ENCODE data around the gene ZBTB21. TPM values are rescaled to one million over a fixed set of nuclear protein-coding genes. Genes with fewer than 3 reads are reported as not detected.
A peak's percentile ranks its signal among the peaks of the same experiment; 100 is the strongest.

ZBTB21 gene
- total RNA-seq, 4 donors from 2014 or later, result 5.2 to 19.5 (median 9.7) TPM

DNA sequence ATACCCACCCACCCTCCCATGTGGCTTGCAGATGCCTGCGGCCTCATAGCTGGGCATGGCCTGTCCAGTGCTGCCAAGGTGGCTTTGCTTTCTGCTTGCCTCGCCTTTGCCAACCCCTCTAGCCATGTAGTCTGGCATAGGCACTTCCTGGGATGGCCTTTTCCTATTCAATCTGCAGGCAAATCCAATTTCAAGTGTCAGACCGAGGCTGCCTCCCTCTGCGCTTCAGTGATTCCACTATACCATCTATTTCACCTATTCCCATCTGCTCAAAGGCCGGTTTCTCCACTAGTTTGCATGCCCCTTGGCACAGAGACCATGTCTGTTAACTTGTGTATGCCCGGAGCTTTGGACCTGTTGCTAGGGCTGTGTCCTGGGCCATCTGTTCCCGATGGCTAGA, 3.8 kb upstream of the ZBTB21 start:
- Histone ChIP-seq H3K36me3 (no peaks in the 10 kb centered on the region), H3K27me3 (no peaks in the 10 kb centered on the region), H3K27ac (no peak overlapping the region), H3K4me3 (no peak overlapping the region), H3K9me3 (no peaks in the 10 kb centered on the region), H3K4me1 (peaks cover 0 to 26% (median 15%) of the 10 kb centered on the region in 4 donors)
- TF ChIP-seq, protein P1, sequence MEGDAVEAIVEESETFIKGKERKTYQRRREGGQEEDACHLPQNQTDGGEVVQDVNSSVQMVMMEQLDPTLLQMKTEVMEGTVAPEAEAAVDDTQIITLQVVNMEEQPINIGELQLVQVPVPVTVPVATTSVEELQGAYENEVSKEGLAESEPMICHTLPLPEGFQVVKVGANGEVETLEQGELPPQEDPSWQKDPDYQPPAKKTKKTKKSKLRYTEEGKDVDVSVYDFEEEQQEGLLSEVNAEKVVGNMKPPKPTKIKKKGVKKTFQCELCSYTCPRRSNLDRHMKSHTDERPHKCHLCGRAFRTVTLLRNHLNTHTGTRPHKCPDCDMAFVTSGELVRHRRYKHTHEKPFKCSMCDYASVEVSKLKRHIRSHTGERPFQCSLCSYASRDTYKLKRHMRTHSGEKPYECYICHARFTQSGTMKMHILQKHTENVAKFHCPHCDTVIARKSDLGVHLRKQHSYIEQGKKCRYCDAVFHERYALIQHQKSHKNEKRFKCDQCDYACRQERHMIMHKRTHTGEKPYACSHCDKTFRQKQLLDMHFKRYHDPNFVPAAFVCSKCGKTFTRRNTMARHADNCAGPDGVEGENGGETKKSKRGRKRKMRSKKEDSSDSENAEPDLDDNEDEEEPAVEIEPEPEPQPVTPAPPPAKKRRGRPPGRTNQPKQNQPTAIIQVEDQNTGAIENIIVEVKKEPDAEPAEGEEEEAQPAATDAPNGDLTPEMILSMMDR (IDR thresholded peaks at IDR 0.05), result no peak
- TF ChIP-seq POLR2A (IDR thresholded peaks at IDR 0.05) (no peak), POLR2AphosphoS5 (IDR thresholded peaks at IDR 0.05) (no peak), EP300 (IDR thresholded peaks at IDR 0.05; ENCODE audit: low read depth) (no peak)
- intact Hi-C loops (cut with DNase I; ENCODE audit: low total_unique reads) (loop anchor here (1.0 kb wide), 1 partner anchor 97 kb away; no protein-coding TSS in a partner anchor), in situ Hi-C loops (cut with MboI; ENCODE audit: low pct_ligation_motif_present in 1 of 4, low pct_unique_long_range_greater_than_20kb in 1 of 4, low sequenced_read_pairs in 3 of 4) (no loop called here)
- WGBS, 2 donors (ENCODE audit: low coverage in 1 of 2), result 92 to 99% methylated on average over 7 of the region's 7 CpGs
- no peak for DNase-seq

DNA sequence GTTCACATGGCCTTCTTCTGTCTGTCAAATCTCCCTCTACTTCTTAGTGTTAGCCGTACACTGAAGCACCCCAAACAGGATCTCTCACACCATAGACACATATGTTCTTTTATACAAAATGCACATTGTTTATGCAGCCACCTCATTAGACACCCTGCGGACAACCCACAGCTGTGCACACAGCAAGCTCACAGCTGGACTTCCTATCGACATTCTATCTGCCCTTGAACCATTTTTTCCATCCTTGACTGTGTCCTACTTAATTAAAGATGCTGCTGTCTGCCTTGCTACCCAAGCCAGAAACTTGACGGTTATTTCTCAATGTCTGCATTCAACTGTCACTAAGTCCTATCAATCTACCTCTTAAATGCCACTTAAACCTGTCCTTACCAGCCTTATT, 3.2 kb upstream of the ZBTB21 start:
- 83 to 86% methylated on average over 4 of the region's 4 CpGs for WGBS, 2 donors (ENCODE audit: low coverage in 1 of 2)
- TF ChIP-seq POLR2A (IDR thresholded peaks at IDR 0.05), result no peak
- TF ChIP-seq, protein P1 (IDR thresholded peaks at IDR 0.05), result no peak
- no peak for TF ChIP-seq POLR2AphosphoS5 (IDR thresholded peaks at IDR 0.05)
- TF ChIP-seq EP300 (IDR thresholded peaks at IDR 0.05; ENCODE audit: low read depth), result no peak
- H3K27ac ChIP-seq, result peak overlapping the region in 3 of 4 donors; percentile 99
- in situ Hi-C loops (cut with MboI; ENCODE audit: low pct_ligation_motif_present in 1 of 4, low pct_unique_long_range_greater_than_20kb in 1 of 4, low sequenced_read_pairs in 3 of 4) (no loop called here), intact Hi-C loops (cut with DNase I; ENCODE audit: low total_unique reads) (no loop called here)
- no peak for DNase-seq
- H3K9me3 ChIP-seq, result no peaks in the 10 kb centered on the region
- no peak overlapping the region for H3K4me3 ChIP-seq
- H3K27me3 ChIP-seq, result no peaks in the 10 kb centered on the region
- H3K4me1 ChIP-seq, result peaks cover 5 to 31% (median 19%) of the 10 kb centered on the region in 4 donors
- no peaks in the 10 kb centered on the region for H3K36me3 ChIP-seq

DNA sequence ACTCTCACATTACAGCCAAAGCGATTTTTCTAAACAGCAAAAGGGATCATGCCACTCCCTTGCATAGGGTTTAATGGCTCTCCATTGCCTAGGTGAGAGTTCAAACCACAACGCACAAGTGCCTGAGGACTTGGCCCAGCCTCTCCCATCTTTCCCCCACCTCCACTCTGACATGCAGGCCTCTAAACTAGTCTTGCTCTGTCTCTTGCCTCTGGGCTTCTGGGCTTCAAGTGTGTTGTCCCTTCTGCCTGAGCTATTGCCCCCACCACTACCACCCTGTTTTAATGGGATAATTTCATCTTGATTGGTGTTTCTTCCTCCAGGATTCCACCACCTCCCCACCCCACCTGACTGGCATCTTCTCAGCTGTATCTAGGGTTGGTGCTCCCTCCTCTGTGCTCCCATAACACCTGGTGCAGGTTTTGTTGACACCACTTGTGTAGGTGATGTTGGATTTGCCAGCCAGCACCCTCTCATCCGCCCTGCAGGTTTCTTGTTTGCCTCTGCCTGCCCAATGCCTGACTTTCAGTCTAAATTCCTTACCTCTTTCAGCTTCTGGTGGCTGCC, 2.7 kb upstream of the ZBTB21 start:
- TF ChIP-seq EP300 (IDR thresholded peaks at IDR 0.05; ENCODE audit: low read depth), result no peak
- peak in 2 of 3 donors; percentile 6 to 24 for TF ChIP-seq POLR2AphosphoS5 (IDR thresholded peaks at IDR 0.05)
- TF ChIP-seq, protein P1 (IDR thresholded peaks at IDR 0.05), result no peak
- no peak for TF ChIP-seq POLR2A (IDR thresholded peaks at IDR 0.05)
- intact Hi-C loops (cut with DNase I; ENCODE audit: low total_unique reads), result no loop called here
- Histone ChIP-seq H3K4me3 (no peak overlapping the region), H3K27ac (peak overlapping the region; percentile 50 to 99 (median 99)), H3K9me3 (no peaks in the 10 kb centered on the region), H3K27me3 (no peaks in the 10 kb centered on the region), H3K36me3 (no peaks in the 10 kb centered on the region), H3K4me1 (peaks cover 5 to 31% (median 19%) of the 10 kb centered on the region in 4 donors)
- peak; percentile 40 for DNase-seq
- in situ Hi-C loops (cut with MboI; ENCODE audit: low pct_ligation_motif_present in 1 of 4, low pct_unique_long_range_greater_than_20kb in 1 of 4, low sequenced_read_pairs in 3 of 4), result no loop called here
- 71 to 72% methylated on average over 1 to 3 of the region's 3 CpGs for WGBS, 2 donors (ENCODE audit: low coverage in 1 of 2)

DNA sequence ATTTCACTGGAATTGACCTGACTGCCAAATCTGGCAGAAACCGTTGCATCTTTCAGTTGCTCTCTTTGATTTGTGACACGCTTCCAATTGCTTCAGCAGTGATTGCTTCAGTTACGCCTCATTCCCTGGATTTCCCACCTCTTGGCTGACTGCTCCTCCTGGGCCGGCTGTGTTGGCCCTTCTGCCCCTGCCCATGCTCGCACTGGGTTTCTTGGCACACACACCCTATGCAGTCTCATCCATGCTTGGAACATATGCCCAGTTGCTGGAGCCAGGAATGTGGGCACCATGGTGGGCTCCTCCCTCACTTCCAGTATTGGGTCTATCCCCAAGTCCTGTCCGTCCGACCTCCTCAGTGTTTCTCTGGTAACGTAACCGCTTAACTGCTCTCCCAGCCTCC, 2.2 kb upstream of the ZBTB21 start:
- H3K4me3 ChIP-seq, result no peak overlapping the region
- H3K4me1 ChIP-seq, result peaks cover 5 to 31% (median 19%) of the 10 kb centered on the region in 4 donors
- H3K9me3 ChIP-seq, result no peaks in the 10 kb centered on the region
- TF ChIP-seq POLR2A (IDR thresholded peaks at IDR 0.05) (peak; percentile 39), POLR2AphosphoS5 (IDR thresholded peaks at IDR 0.05) (no peak)
- in situ Hi-C loops (cut with MboI; ENCODE audit: low pct_ligation_motif_present in 1 of 4, low pct_unique_long_range_greater_than_20kb in 1 of 4, low sequenced_read_pairs in 3 of 4), result no loop called here
- intact Hi-C loops (cut with DNase I; ENCODE audit: low total_unique reads), result no loop called here
- no peaks in the 10 kb centered on the region for H3K27me3 ChIP-seq
- peak; percentile 23 for DNase-seq
- peak overlapping the region; percentile 50 to 99 (median 99) for H3K27ac ChIP-seq
- WGBS, 2 donors (ENCODE audit: low coverage in 1 of 2), result 53 to 77% methylated on average over 6 to 9 of the region's 9 CpGs
- H3K36me3 ChIP-seq, result no peaks in the 10 kb centered on the region

Measured in transverse colon (tissue), 4 donors.